GM18511 (cell line): Measurements from ENCODE around the gene MTUS2.
A peak's percentile ranks its signal among the peaks of the same experiment; 100 is the strongest.
"Not testable (repeated sequence)": the region's sequence is repeated elsewhere in the genome, so short reads cannot be mapped to it uniquely, and the experiment has no call there.

Experiments
- ATAC-seq: cut with Tn5 transposase; IDR thresholded peaks from one replicate; pipeline ENCODE4 v1.9.1; 2021; ENCODE audit warnings: mild to moderate bottlenecking, moderate library complexity; ENCODE audit not compliant: unreplicated experiment

Gene MTUS2

GRCh38 chr13:29382021-29382420, 561.9 kb downstream of the MTUS2 start:
- no peak for ATAC-seq

- ATAC-seq = no peak
These were observed 563.3 kb downstream of the MTUS2 start for GRCh38 chr13:29383476-29383875.

- ATAC-seq = no peak
These were observed 564.3 kb downstream of the MTUS2 start for GRCh38 chr13:29384466-29384865.

- ATAC-seq = no peak
These were observed 564.7 kb downstream of the MTUS2 start for GRCh38 chr13:29384871-29385270.

- no peak for ATAC-seq
These were observed 566.1 kb downstream of the MTUS2 start for GRCh38 chr13:29386246-29386645.

- ATAC-seq = not testable (repeated sequence)
These were observed 570.5 kb downstream of the MTUS2 start for GRCh38 chr13:29390598-29390997.

- no peak for ATAC-seq
These were observed 576.3 kb downstream of the MTUS2 start for GRCh38 chr13:29396446-29396845.

- no peak for ATAC-seq
These were observed 577.1 kb downstream of the MTUS2 start for GRCh38 chr13:29397265-29397664.

GRCh38 chr13:29402166-29402636, 582.1 kb downstream of the MTUS2 start:
- ATAC-seq = no peak

GRCh38 chr13:29405401-29405800, 585.3 kb downstream of the MTUS2 start:
- ATAC-seq = no peak

- ATAC-seq = no peak
These were observed 591.3 kb downstream of the MTUS2 start for GRCh38 chr13:29411481-29411880.

GRCh38 chr13:29418026-29418425, 597.9 kb downstream of the MTUS2 start:
- ATAC-seq = no peak

- no peak for ATAC-seq
These were observed 601.0 kb downstream of the MTUS2 start for GRCh38 chr13:29421118-29421517.

- ATAC-seq = no peak
These were observed 601.9 kb downstream of the MTUS2 start for GRCh38 chr13:29422015-29422414.

- no peak for ATAC-seq
These were observed 602.9 kb downstream of the MTUS2 start for GRCh38 chr13:29423050-29423449.

GRCh38 chr13:29427937-29428309, 607.8 kb downstream of the MTUS2 start:
- ATAC-seq = no peak

GRCh38 chr13:29428310-29429181, 608.4 kb downstream of the MTUS2 start:
- ATAC-seq = no peak

GRCh38 chr13:29429286-29429900, 609.3 kb downstream of the MTUS2 start:
- ATAC-seq = no peak

- peak; percentile 71 for ATAC-seq
These were observed 614.2 kb downstream of the MTUS2 start for GRCh38 chr13:29434217-29434945.

GRCh38 chr13:29435125-29435911, 615.2 kb downstream of the MTUS2 start:
- no peak for ATAC-seq

GRCh38 chr13:29436291-29436690, 616.2 kb downstream of the MTUS2 start:
- ATAC-seq = no peak
